ENCODE data around the gene GNLY.

GNLY gene

DNA sequence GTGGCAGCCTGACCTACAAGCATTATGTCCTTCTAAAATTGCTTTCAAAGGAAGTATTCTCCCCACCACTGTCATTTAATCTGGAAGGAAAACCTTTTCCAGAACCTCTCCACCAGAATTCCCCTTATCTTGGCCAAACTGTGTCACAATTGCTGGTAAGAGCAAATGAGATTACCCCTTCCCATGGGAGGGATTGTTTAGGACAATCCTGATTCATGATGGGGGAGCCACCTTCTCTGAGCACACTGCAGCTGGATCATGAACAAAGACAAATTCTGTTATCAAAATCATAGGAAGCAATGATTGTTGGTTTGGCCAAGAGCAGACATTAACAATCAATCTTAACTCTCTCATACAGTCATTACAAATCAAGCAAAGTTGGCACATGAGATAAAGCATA lies 41.5 kb downstream of the GNLY start:
- TF ChIP-seq, protein P1, sequence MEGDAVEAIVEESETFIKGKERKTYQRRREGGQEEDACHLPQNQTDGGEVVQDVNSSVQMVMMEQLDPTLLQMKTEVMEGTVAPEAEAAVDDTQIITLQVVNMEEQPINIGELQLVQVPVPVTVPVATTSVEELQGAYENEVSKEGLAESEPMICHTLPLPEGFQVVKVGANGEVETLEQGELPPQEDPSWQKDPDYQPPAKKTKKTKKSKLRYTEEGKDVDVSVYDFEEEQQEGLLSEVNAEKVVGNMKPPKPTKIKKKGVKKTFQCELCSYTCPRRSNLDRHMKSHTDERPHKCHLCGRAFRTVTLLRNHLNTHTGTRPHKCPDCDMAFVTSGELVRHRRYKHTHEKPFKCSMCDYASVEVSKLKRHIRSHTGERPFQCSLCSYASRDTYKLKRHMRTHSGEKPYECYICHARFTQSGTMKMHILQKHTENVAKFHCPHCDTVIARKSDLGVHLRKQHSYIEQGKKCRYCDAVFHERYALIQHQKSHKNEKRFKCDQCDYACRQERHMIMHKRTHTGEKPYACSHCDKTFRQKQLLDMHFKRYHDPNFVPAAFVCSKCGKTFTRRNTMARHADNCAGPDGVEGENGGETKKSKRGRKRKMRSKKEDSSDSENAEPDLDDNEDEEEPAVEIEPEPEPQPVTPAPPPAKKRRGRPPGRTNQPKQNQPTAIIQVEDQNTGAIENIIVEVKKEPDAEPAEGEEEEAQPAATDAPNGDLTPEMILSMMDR (IDR thresholded peaks at IDR 0.05; ENCODE audit: low read length, missing control alignments), result no peak
- DNase-seq (ENCODE audit: low read depth), result peak; percentile 48

DNA sequence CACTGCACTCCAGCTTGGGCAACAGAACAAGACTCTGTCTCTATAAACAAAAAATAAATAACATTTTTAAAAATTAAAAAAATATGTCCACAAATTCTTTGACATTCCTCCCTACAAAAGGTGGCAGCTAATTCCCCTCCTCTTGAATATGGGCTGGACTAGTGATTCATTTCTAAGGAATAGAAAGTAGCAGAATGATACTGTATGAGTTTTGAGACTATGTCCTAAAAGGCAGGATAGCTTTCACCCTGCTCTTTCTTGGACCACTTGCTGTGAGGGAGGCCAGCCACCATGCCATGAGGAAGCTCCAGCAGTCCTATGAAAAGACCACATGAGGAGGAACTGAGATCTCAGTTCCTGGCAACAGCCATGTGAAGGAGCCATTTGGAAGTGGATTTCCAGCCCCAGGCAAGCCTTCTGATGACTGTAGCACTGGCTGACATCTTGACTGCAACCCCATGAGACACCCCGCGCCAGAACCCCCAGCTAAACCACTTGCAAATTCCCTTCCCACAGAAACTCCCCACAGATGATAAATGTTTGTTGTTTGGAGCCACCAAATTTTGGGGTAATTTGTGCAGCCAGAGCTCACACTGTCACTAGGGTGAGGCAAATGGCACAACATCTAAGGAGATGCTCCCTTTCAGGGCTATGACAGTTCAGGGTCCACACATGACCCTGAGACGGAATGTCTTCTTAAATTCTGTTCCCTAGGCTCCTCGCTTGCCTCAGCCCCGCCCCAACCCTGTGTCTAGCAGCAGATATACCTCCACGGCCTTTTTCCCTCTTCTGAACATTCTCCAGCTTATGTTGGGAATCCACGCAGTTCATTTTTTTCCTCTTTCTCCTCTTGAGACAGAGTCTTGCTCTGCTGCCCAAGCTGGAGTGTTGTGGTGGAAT lies 42.5 kb downstream of the GNLY start:
- H3K4me3 ChIP-seq (replicated peaks; ENCODE audit: low read depth, low read length), result no peak overlapping the region
- TF ChIP-seq, protein P1 (IDR thresholded peaks at IDR 0.05; ENCODE audit: low read length, missing control alignments), result no peak
- DNase-seq (ENCODE audit: low read depth), result no peak

More for the DNA sequence above, 41.5 kb downstream of the GNLY start:
- H3K4me3 ChIP-seq (replicated peaks; ENCODE audit: low read depth, low read length), result no peak overlapping the region

DNA sequence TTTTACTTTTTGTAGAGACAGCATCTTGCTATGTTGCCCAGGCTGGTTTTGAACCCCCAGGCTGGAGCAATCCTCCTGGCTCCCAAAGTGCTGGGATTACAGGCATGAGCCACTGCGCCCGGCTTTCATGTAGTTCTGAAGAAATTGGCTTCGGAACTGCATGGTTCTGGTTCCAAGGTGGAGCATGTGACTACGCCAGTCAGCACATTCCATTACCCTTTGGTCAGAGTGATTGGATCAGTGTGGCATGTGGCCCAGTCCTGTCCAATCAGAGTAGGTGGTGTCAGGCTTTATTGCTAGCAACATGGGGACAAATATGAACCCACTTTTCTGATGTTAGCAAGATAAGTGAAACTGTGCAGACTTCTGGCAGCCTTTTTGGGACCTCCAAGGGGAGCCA lies 43.3 kb downstream of the GNLY start:
- peak; percentile 88 for DNase-seq (ENCODE audit: low read depth)
- no peak overlapping the region for H3K4me3 ChIP-seq (replicated peaks; ENCODE audit: low read depth, low read length)
- TF ChIP-seq, protein P1 (IDR thresholded peaks at IDR 0.05; ENCODE audit: low read length, missing control alignments), result no peak

DNA sequence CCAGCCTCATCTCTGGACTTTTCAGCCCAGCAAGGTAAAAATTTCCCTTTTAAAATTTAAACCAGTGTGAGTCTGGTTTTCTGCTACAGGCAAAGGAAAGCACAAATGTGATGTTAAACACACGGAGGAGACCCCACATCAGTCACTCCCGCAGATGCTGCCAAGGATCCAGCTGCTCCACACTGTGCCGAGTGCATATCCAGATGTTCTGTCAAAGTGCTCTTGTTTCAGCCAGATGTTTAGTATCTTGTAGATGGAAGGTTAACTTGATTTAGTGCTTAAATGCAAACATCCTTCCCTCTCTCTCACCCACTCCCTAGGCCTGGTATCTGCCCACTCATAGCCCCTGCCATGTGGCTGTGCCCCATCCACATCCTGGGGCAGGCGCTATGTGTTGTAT lies 43.8 kb downstream of the GNLY start:
- TF ChIP-seq, protein P1 (IDR thresholded peaks at IDR 0.05; ENCODE audit: low read length, missing control alignments), result no peak
- DNase-seq (ENCODE audit: low read depth), result no peak
- H3K4me3 ChIP-seq (replicated peaks; ENCODE audit: low read depth, low read length), result no peak overlapping the region

DNA sequence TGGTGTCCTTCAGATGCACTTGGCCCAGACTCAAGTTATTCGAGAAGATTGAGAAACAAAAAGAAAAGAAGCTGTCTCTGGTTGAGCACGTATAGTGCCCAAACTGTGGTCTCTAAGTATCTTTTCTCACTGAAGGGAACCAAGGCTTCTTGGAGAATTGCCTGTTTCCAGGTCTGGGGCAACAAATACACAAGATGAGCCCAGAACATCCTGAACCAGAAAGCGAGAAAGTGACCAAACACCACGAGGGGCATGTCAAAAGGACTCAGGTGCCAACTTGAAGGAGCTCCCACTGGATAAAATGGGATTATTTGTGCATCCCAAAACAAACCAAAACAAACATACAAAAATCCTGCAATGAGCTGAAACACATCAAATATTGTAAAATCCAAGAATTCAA lies 46.0 kb downstream of the GNLY start:
- no peak for DNase-seq (ENCODE audit: low read depth)
- H3K4me3 ChIP-seq (replicated peaks; ENCODE audit: low read depth, low read length), result no peak overlapping the region
- TF ChIP-seq, protein P1 (IDR thresholded peaks at IDR 0.05; ENCODE audit: low read length, missing control alignments), result no peak

DNA sequence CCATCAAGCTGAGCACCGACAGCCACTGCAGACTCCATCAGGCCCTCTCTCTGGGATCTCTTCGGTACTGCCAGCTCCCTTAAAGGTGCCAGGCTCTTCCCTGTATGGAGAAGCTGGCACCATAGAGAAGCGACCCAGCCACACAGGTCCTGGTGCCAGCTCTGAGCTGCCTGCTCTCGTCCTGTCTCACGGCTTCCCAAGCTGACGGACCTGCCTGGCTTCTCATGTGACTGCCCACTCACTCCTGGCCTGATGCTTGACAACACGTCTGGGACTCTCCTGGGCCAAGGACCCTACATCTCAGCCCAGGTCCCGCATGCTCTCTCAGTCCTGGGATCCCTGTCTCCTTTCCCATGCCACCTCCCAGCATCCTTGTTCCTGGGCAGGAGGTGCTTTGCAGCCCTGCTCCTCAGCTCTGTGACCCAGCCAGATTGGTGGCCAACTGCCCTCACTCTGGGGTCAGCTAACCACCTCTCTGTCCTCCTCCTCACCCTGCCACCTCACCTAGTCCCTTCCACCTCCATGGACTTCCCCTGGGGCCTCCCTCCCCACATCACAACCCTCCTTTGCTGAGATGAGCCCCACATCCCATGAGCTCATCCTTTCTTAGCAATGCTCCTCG lies 47.2 kb downstream of the GNLY start:
- TF ChIP-seq, protein P1 (IDR thresholded peaks at IDR 0.05; ENCODE audit: low read length, missing control alignments), result no peak
- H3K4me3 ChIP-seq (replicated peaks; ENCODE audit: low read depth, low read length), result no peak overlapping the region
- no peak for DNase-seq (ENCODE audit: low read depth)

Measured in fibroblast of pulmonary artery (primary cell).